Colon (tissue), 2 donors: Measurements from ENCODE around the gene GNAS-AS1.

Source experiments
- FAIRE-seq: peaks from 2 replicates; lab custom pipeline; 2012; peaks lifted over from hg19 to GRCh38; lab: Jason Lieb, UNC
- donor health status: control.
- donor health status: control.

GNAS-AS1 gene

GRCh38 chr20:58855506-58856389 lies 5.0 kb upstream of the GNAS-AS1 start:
- FAIRE-seq = no peak

DNA sequence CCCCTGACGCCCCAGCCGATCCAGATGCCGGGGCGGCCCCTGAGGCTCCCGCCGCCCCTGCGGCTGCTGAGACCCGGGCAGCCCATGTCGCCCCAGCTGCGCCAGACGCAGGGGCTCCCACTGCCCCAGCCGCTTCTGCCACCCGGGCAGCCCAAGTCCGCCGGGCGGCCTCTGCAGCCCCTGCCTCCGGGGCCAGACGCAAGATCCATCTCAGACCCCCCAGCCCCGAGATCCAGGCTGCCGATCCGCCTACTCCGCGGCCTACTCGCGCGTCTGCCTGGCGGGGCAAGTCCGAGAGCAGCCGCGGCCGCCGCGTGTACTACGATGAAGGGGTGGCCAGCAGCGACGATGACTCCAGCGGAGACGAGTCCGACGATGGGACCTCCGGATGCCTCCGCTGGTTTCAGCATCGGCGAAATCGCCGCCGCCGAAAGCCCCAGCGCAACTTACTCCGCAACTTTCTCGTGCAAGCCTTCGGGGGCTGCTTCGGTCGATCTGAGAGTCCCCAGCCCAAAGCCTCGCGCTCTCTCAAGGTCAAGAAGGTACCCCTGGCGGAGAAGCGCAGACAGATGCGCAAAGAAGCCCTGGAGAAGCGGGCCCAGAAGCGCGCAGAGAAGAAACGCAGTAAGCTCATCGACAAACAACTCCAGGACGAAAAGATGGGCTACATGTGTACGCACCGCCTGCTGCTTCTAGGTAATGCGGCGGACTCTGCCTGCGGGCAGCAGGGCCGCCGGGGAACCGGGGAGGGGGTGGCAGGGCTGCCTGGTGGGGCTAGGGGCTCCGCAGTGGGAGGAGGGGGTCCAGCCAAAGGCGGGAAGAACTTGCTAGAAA lies 4.2 kb upstream of the GNAS-AS1 start:
- FAIRE-seq = no peak

- FAIRE-seq = no peak
Measured at GRCh38 chr20:58853976-58854637, 3.4 kb upstream of the GNAS-AS1 start.

GRCh38 chr20:58853466-58853865 lies 2.8 kb upstream of the GNAS-AS1 start:
- FAIRE-seq = no peak

DNA sequence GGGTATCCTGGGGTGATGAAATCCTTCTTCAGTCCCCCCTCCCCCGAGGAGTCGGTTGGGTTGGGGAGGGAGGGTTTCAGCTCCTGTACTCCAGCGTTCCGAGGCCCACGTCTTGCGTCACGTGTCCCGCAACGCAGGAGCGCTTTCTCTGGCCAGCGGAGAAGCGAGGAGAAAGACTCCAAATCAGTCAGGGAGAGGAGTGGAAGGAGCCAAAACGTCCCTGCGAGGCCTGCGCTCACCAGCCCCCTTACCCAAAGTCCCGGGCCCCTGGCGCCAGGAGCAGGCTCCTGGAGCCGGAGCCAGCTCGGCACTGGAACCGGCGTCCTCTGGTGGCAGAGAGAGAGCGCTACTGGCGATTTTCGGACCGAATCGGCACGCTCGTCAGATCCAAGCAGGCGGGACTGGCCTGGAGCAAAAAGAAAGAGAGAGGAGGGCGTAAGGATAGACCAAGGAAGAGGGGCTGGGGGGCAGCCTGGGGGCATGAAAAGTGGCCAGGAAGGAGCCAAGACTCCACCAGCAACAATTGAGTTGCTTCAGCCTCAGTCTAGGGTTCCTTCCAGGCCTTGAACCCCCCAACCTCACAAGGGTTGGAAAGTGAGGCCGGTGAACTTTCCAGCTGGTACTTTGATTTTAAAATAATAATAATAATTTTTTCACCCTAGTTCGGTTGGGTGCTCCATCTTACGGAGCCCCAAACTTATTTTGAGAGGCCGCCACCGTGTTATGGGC lies 2.0 kb upstream of the GNAS-AS1 start, which contains the start of gene GNAS:
TSS of gene GNAS (plus strand) at position 174 of the 729 bp plus-strand sequence.
- no peak for FAIRE-seq

- no peak for FAIRE-seq
Measured at GRCh38 chr20:58851969-58852458, 1.3 kb upstream of the GNAS-AS1 start.

GRCh38 chr20:58851221-58851968 lies 693 bp upstream of the GNAS-AS1 start:
- no peak for FAIRE-seq

GRCh38 chr20:58847463-58847862 lies 3.2 kb downstream of the GNAS-AS1 start:
- FAIRE-seq = no peak

DNA sequence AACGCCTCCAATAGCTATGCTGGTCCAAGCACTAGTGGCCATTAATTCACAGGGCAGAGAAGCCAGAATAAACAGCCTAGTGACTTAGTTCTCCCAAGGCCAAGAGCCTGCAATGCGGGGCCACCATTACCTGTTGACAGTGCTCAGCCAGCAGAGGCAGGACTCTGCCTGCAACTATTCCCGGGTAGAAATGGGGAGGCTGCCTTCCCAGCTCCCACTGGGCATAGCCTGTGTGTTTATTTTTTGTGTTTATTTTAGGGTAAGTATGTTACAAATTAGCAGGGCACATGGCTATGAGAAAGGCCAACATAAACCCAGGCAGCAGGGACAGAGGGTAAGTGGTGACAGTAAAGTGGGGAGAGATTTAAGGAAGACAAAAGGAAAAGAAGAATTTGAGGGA lies 5.0 kb downstream of the GNAS-AS1 start:
- no peak for FAIRE-seq

DNA sequence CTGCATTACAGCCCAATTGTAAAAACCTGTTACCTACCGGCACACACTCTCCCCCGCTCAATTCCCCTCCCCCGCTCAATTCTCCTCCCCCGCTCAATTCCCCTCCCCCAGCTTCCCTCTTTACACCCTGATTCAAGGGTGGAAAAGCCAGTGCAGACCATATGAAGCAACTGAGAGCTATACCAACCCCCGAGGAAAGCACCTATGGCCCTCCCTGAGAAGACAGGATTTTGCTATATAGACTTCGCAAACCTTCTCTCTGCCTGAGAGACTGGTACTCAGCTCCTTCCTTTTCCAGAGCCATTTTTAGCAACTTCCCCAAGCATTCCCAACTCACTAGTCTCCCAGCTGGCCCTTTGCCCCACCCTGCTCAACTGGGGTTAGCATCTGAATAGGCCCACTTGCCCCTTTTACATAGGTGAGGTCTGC lies 7.6 kb downstream of the GNAS-AS1 start:
- FAIRE-seq = no peak

- no peak for FAIRE-seq
Measured at GRCh38 chr20:58842276-58842675, 8.4 kb downstream of the GNAS-AS1 start.

- FAIRE-seq = no peak
Measured at GRCh38 chr20:58841539-58842264, 9.0 kb downstream of the GNAS-AS1 start.

DNA sequence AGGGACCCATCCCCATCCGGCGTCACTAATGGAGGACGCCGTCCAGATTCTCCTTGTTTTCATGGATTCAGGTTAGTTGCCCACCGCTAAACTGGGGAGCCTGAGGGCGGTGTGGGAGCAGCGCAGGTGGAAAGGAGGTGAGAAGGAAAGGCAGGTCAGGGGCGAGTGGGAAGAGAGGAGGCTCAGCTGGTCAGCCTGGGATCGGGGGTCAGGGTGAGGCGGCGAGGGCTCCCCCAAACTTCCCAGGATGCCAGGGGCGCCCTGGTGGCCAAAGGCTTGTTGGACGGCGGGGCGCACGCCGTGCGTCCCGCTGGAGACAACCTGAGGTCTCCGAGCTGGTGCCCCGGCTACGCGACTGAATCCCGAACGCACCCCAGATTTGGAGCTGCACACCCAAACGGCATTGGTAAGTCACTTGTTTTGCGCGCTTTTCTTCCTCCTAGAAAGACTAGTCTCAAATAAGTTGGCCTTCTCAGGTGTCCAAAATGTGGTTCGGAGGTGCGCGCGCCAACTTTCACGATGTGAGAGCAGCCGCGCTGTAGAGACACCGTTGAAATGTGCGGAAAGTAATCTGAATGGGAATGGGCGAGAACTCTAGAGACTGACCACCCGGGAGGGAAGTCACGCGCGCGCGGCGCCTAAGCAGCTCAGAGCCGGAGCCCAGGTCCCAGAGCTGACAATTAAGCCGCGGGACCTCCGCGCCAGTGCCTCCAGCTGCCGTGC lies 9.7 kb downstream of the GNAS-AS1 start:
- no peak for FAIRE-seq

- no peak for FAIRE-seq
Measured at GRCh38 chr20:58839991-58840747, 10.5 kb downstream of the GNAS-AS1 start.

GRCh38 chr20:58839474-58839874 lies 11.2 kb downstream of the GNAS-AS1 start:
- no peak for FAIRE-seq

DNA sequence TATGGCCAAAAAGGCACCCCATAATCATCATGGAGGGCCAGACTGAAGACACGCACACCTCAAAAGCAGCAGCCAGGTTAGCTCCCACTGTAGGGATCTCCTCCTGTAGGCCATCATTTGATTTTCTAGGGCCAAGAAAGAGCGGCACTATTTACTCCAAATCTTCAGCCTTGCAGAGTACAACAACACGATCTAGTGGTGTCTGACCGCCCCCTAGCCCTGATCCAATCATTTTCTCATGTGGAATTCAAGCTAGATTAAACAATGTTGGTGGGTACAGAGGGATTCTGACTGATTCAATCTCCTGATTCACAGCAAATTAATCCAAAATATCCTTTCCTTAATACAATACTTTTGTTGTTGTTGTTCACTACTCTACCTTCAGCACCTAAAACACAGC lies 12.5 kb downstream of the GNAS-AS1 start:
- FAIRE-seq = no peak

DNA sequence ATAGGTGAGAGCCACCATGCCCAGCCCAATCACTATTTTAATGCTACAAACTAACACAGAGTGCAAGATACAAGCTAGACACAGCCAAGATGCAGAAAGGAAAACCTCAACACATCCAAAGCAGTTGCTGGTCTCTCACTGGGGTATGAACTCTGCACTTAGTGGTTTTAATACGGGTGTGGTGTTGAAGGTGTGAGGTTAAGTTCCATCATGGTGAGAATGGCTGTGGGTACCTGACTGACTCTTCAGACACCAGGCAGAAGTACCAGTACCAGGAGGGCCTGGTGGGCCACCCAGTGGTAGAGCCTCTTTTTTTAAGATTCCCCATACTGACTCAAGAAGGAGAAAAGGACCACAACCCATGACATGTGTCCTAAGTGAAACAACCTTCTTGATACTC lies 13.0 kb downstream of the GNAS-AS1 start:
- FAIRE-seq = no peak

DNA sequence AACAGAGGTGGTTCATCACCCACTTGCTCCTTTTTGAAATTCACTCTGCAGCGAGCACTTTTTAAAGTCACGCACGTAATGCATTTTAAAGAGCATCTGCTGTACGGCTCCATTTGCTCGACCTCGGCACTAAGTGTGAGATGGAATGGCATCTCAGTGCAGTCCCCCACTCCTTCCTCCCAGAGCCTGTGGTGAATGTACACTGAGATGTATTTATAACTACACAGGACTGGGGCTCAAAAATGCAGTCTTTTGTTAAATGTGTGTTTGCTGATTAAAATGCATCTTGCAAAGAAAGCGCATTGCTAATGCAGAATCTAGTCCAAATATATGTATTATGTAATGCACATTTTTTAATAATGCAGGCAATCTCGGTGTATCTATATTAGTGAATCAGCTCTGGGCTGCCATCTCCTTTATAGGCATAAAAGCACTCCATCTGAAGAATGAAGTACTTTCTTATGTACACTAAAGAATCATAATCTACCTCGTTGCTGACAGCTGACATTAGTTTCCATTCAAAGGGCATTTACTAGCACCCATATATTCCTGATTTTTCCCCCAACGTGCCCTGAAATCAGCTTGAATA lies 14.0 kb downstream of the GNAS-AS1 start:
- no peak for FAIRE-seq
